HG03469 (cell line): ENCODE measurements around the gene KRTAP3-1.

Source experiments
- ATAC-seq: cut with Tn5 transposase; IDR thresholded peaks from one replicate; pipeline ENCODE4 v1.9.1; 2021; ENCODE audit warnings: mild to moderate bottlenecking, moderate library complexity, moderate number of reproducible peaks; ENCODE audit not compliant: unreplicated experiment

The KRTAP3-1 gene

GRCh38 chr17:40980596-40980995, 28.3 kb downstream of the KRTAP3-1 start:
- no peak for ATAC-seq

- ATAC-seq, result no peak
Observed at GRCh38 chr17:40980117-40980516, 28.8 kb downstream of the KRTAP3-1 start.

- ATAC-seq, result no peak
Observed at GRCh38 chr17:40978575-40979151, 30.3 kb downstream of the KRTAP3-1 start.

- no peak for ATAC-seq
Observed at GRCh38 chr17:40975516-40975915, 33.4 kb downstream of the KRTAP3-1 start.

- no peak for ATAC-seq
Observed at GRCh38 chr17:40974366-40974765, 34.6 kb downstream of the KRTAP3-1 start.

GRCh38 chr17:40967582-40967981, 41.3 kb downstream of the KRTAP3-1 start:
- no peak for ATAC-seq

- no peak for ATAC-seq
Observed at GRCh38 chr17:40966848-40967247, 42.1 kb downstream of the KRTAP3-1 start, which contains the start of gene KRT39. TSS of gene KRT39 (minus strand) at chr17:40966948. CDS start at chr17:40966856, 92 bp downstream.

- ATAC-seq, result no peak
Observed at GRCh38 chr17:40963838-40964237, 45.1 kb downstream of the KRTAP3-1 start.

GRCh38 chr17:40962059-40962561, 46.8 kb downstream of the KRTAP3-1 start:
- no peak for ATAC-seq

- no peak for ATAC-seq
Observed at GRCh38 chr17:40961591-40961990, 47.3 kb downstream of the KRTAP3-1 start.

GRCh38 chr17:40960144-40960543, 48.8 kb downstream of the KRTAP3-1 start:
- no peak for ATAC-seq
